IPS-NIHi7 (cell line): ENCODE measurements around the gene DRAM1.

ENCODE experiments used
- DNase-seq: peaks from one replicate; pipeline ENCODE4 v3.0.0; 2012; ENCODE audit warnings: mixed read lengths; ENCODE audit errors: extremely low spot score

DRAM1 gene

GRCh38 chr12:101941306-101942249 is 64.2 kb downstream of the DRAM1 start:
- no peak for DNase-seq

DNA sequence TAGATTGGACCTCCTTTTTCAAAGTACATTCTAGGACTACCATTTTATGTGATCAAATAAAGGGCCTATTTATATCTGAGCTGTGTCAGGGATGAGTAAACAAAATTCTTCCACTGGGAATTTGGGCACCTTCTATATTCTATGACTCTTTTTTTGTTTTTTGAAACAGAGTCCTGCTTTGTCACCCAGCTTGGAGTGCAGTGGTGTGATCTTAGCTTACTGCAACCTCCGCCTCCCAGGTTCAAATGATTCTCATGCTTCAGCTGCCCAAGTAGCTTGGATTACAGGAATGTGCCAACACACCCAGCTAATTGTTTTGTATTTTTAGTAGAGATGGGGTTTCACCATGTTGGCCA is 64.8 kb downstream of the DRAM1 start:
- no peak for DNase-seq

- no peak for DNase-seq
Measured at GRCh38 chr12:101945369-101946232, 68.2 kb downstream of the DRAM1 start.

GRCh38 chr12:101946233-101946611 is 68.8 kb downstream of the DRAM1 start:
- no peak for DNase-seq

GRCh38 chr12:101947316-101947715 is 69.9 kb downstream of the DRAM1 start:
- no peak for DNase-seq

DNA sequence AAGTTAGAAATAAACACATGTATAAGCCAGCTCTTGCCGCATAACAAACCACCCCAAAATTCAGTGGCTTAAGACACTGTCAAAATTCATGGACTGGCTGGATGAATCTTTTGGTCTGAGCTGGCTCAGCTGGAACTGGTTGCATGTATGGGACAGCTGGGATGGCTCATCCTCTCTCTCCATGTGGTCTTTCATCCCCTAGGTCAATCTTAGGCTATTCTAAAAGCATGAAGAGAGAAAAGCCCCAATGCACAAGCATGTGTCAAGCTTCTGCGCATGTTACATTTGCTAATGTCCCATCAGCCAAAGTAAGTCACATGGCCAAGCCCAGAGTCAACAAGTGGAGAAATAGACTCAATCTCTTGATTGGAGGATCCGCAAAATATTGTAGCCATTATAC is 71.0 kb downstream of the DRAM1 start:
- DNase-seq = no peak

DNA sequence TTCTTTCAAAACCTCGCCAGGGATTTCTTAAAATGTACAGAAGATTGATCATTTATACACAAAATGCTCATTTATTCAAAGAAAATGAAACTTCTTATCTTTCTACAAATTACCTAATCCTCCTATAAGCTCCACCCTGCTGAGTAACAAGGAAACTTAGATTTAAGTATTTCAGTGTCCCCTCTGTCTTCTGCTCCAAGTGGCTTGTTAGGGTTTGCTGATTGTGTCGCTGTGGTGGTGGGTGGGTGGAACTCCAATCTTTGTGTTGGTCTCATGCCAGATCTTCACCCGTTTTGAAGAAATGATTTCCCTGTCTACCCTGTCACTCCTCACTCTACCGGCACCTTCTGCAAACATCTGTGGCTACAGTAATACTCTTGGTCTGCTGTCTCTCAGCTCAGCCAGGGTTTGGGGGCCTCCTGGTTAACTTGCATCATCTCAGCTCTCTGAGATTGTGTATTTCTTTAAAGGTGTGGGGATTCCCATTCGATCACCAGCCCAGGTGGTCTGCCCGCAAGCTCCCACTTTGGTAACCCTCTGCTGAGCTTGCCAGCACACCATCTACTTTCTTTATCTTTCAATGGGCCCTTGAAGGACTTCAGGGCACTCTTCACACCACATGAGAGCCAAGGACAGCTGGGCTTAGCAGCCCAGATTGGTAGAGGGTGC is 73.8 kb downstream of the DRAM1 start:
- DNase-seq = no peak

DNA sequence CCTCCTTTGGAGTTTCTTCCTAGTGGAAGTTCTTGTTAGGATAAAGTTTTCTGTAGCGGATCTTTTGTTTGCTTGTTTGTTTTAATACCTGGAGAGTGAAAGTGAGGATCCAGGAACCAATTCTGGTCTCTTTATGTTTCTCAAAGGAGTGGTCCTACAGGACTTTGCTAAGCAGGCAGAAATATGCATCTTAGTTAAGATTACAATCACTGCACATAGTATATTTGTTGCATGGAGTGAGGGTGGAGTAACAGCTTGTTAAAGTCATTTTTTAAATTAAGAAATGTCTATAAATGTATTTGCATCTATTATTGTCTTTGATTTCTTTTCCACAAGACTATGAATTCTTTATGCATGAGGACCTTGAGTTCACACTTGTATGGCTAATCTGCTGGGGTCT is 76.7 kb downstream of the DRAM1 start:
- no peak for DNase-seq

DNA sequence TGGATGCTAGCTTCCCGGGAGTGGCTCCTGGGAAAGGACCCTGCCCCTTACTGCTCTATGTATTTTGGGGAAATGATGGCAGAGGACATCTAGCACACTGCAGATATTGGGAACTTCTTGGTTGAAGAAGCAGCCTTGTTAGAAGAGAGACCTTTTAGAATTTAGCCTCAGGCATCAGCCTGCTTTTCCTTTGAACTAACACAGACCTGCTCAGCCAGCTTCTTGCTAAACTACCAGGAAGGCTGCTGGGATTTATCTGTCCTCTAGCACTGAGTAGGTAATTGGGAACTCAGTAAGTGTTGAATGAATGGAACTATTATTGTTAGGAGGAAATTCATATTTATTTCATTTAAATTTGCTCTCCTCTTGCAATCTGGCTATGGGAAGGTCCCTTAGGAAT is 77.3 kb downstream of the DRAM1 start:
- DNase-seq = no peak

DNA sequence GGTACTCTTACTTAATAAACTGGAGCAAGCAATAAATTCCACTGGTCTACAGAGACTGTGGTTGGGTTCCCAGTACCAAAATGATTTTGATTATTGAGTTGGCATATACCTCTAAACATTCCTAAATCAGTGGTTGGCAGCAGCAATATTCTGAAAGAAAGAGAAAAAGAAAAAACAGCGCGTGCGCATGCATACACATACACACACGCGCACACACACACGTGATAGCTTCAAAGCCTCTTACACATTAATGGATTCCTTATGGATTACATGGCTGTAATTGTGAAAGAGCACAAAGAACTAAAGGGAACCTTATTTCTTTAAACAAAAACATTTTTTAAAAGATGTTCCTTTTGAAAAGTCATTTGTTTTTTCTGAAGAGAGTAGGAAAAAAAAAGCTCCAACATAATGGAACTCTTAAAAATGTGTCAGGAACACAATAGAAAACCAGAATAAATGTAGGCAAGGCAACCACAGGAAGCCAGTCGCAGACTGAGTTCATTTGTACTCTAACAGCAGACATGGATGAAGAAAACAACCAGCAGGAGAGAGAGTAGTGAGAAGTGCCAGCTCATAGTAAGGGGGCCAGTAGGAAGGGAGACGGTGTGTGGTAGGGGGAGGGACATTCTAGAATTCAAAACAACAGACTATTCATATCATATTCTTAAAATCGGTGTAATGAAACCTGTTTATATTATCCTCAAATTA is 80.0 kb downstream of the DRAM1 start:
- no peak for DNase-seq

- no peak for DNase-seq
Measured at GRCh38 chr12:101959607-101960006, 82.2 kb downstream of the DRAM1 start.

DNA sequence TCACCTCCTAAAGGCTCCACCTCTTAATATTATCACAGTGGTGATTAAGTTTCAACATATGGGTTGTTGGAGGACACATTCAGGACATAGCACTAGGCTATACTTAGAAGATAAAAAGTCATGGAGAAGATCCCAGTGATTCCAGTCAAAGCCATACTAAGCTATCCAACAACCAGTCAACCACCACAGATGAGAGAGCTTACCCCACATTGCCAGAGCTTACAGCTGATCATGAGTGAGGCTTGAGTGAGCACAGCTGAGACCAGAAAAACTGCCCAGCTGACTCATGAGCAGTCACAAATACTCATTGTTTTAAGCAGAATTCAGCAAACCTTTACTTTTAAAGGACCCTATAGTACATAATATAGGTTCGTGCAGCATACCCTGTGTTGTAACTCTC is 85.1 kb downstream of the DRAM1 start:
- DNase-seq = no peak

GRCh38 chr12:101963697-101964096 is 86.3 kb downstream of the DRAM1 start:
- no peak for DNase-seq

- DNase-seq = no peak
Measured at GRCh38 chr12:101966496-101966895, 89.1 kb downstream of the DRAM1 start.

DNA sequence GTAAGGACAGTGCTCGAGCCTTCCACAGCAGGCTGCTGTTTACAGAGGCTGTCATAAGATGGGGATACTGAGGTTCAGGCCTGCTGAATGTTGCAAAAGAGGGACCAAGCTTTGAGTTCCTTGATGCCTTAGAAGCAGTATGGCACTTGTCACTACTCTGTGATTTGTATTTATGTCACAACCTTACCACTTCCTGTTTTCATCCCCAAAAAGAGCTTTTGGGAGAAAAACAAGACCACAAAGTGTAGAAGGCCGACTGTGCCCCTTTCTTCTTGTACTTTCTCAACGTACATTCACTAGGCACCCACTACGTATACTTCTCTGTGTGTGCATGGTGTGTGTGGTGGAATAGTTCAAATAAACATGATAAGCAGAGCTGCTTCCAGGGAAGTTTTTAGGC is 90.1 kb downstream of the DRAM1 start:
- no peak for DNase-seq

DNA sequence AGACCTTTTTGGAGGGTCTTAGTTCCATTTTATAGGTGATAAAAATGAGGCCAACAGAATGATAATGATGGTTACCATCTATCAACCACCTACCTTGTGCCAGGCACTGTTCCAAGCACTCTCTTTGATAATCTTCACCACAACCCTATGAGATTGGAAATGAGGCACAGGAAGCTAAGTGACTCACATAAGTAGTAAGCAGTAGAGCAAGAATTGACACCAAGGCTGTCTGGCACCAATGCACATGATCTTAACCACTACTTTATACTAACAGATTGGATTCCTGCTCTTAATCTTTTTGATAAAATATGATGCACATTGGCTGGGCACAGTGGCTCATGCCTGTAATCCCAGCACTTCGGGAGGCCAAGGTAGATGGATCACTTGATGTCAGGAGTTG is 91.4 kb downstream of the DRAM1 start:
- DNase-seq = no peak
